HG02943 (cell line): Measurements from ENCODE around the gene CADM3.

Experiments
- ATAC-seq: cut with Tn5 transposase; IDR thresholded peaks from one replicate; pipeline ENCODE4 v1.9.1; 2021; ENCODE audit warnings: mild to moderate bottlenecking, low read depth, moderate library complexity; ENCODE audit not compliant: unreplicated experiment

The CADM3 gene

DNA sequence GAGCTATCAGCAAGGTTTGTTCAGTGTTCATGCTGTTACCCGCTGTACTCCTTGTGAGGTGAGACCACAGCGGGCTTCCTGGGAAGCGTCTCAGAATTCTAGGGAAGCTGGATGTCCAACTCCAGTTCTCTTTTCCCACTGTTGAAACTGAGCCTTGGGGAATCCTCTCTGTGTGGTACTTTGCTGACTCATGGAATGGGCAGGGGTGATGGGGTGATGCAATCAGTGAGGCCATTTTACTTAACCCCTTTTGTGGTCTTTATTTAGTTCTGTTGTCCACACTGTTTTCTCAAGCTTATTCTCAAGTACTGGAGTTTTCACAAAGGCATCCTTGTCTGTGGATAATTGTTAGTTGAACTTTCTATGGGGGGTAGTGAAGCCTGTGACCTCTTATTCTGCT lies 75.9 kb downstream of the CADM3 start:
- ATAC-seq = no peak

DNA sequence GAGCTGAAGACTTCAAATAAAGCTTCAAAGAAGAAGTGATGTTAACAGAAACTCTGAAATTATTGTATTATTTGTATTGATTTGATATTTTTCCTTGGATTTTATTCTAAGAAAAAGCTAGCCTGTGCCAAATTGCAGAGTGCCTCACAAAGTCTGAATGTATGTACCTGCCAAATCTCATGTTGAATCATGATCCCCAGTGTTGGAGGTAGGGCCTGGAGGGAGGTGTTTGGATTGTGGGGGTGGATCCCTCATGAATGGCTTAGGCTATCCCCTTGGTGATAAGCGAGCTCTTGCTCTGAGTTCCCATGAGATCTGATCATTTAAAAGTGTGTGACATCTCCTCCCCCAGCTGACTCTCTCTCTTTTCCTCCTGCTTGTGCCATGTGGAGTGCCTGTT lies 76.9 kb downstream of the CADM3 start:
- no peak for ATAC-seq

GRCh38 chr1:159250638-159251216 lies 79.3 kb downstream of the CADM3 start:
- no peak for ATAC-seq
